ENCODE measurements around the gene ANK3. TPM values are rescaled to one million over a fixed set of nuclear protein-coding genes. Genes with fewer than 3 reads are reported as not detected.

ANK3 gene
- total and polyA plus RNA-seq, 3 donors from 2014 or later = 23.5 to 39.9 (median 38.6) TPM

DNA sequence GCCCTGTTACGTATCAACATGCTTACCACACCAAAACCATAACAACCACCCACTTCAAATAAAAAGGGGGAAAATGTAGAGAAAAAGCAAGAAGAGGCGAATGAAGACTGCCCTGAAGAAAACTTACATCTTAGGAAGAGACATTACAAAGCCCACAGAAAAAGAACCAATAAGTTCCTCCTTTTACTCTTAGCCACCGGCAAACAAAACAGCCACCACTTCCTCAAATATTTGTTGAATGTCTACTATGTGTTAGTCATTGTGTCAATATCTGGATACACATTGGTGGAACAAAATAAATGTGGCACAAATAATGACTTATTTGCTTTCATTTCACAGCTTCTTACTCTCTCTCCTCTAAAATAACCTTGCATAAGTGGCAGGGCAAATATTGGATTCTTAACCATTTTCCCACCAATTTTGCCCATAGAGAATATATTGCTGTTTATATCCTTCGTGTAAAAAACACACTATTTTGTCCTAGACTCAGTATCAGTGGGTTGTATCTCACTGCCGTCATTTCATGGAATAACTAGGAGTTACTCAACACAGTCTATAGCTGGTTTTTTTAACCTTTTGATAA is 106.8 kb downstream of the ANK3 start:
- H3K4me3 ChIP-seq = no peak overlapping the region
- no peaks in the 10 kb centered on the region for H3K9me3 ChIP-seq
- WGBS, 2 donors = 88 to 89% methylated on average over 5 of the region's 5 CpGs
- no peak for DNase-seq
- intact Hi-C loops (cut with DNase I; ENCODE audit: low total_unique reads) = no loop called here
- no peak overlapping the region for H3K27ac ChIP-seq
- TF ChIP-seq POLR2A (IDR thresholded peaks at IDR 0.05) (no peak), CTCF (IDR thresholded peaks at IDR 0.05) (no peak)
- H3K27me3 ChIP-seq = no peaks in the 10 kb centered on the region
- no peaks in the 10 kb centered on the region for H3K36me3 ChIP-seq (ENCODE audit: low read depth, missing control alignments)
- H3K4me1 ChIP-seq = no peaks in the 10 kb centered on the region

- TF ChIP-seq POLR2A (IDR thresholded peaks at IDR 0.05) = no peak
- TF ChIP-seq CTCF (IDR thresholded peaks at IDR 0.05) = no peak
- Histone ChIP-seq H3K27me3 (no peaks in the 10 kb centered on the region), H3K4me3 (no peak overlapping the region), H3K9me3 (no peaks in the 10 kb centered on the region), H3K27ac (no peak overlapping the region), H3K4me1 (no peaks in the 10 kb centered on the region), H3K36me3 (ENCODE audit: low read depth, missing control alignments) (no peaks in the 10 kb centered on the region)
- intact Hi-C loops (cut with DNase I; ENCODE audit: low total_unique reads) = no loop called here
- no peak for DNase-seq
- WGBS, 2 donors = 85 to 88% methylated on average over 6 of the region's 6 CpGs
These were observed 107.8 kb downstream of the ANK3 start for GRCh38 chr10:60281792-60282353.

DNA sequence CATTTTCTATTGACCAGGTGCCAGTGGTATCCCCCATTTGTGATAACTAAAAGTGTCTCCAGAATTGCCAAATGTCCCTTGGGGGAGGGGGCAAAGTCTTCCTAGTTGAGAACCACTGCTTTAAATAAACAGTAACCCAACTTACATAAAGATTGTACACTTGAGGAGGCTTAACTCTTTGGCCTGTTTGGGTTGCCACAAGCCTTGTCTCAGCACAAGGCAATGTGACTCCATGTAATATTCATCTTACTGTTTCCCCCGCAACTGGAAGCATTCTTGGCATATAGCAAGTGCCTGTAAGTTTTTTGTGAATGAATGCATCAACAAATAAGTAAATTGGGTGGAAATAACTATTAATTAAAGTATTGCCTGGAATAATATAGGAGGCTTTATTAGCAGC is 108.3 kb downstream of the ANK3 start:
- intact Hi-C loops (cut with DNase I; ENCODE audit: low total_unique reads) = no loop called here
- no peaks in the 10 kb centered on the region for H3K9me3 ChIP-seq
- no peak for DNase-seq
- TF ChIP-seq POLR2A (IDR thresholded peaks at IDR 0.05) = no peak
- no peak for TF ChIP-seq CTCF (IDR thresholded peaks at IDR 0.05)
- H3K4me3 ChIP-seq = no peak overlapping the region
- no peaks in the 10 kb centered on the region for H3K4me1 ChIP-seq
- 89 to 100% methylated on average over 1 of the region's 1 CpG for WGBS, 2 donors
- no peak overlapping the region for H3K27ac ChIP-seq
- no peaks in the 10 kb centered on the region for H3K27me3 ChIP-seq
- no peaks in the 10 kb centered on the region for H3K36me3 ChIP-seq (ENCODE audit: low read depth, missing control alignments)

DNA sequence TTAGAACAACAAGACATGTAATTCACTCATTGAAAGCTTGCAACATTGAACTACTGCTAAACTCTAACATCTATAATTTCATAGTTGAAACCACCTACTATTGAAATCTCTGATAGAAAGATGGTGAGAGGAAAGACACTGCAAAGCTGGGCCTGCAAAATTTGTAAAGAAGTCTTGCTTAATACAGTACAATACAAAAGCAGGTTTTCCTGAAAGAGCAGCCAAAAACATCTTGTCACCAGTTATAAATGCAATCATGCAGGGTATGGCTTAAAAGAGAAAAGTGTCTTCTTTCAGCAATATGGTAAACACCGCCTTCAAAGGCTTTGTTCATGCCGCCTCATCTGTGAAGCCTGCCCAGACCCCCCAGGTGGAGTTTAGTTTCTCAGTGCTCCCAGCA is 109.2 kb downstream of the ANK3 start:
- 95 to 99% methylated on average over 2 of the region's 2 CpGs for WGBS, 2 donors
- intact Hi-C loops (cut with DNase I; ENCODE audit: low total_unique reads) = no loop called here
- Histone ChIP-seq H3K27ac (no peak overlapping the region), H3K4me1 (no peaks in the 10 kb centered on the region), H3K36me3 (ENCODE audit: low read depth, missing control alignments) (no peaks in the 10 kb centered on the region), H3K27me3 (no peaks in the 10 kb centered on the region), H3K9me3 (no peaks in the 10 kb centered on the region), H3K4me3 (no peak overlapping the region)
- TF ChIP-seq POLR2A (IDR thresholded peaks at IDR 0.05) (no peak), CTCF (IDR thresholded peaks at IDR 0.05) (no peak)
- no peak for DNase-seq

DNA sequence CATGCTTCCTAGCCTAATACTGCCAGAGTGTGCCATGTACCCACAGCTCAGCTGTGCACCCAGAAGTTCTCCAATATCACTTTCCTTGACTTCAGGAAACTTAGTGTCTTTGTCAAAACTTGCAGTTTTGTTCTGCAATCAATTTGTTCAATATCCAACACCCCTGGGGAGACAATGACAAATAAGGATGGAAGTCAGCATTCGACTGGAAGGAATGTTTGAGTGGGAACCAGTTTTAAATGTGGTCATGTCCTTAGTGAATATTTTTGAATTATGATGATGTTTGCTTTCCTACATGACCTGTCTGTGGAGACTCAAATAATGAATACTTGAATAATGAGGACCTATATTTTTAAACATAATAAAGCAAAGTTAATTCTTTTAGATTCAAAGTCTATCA is 112.0 kb downstream of the ANK3 start:
- Histone ChIP-seq H3K9me3 (no peaks in the 10 kb centered on the region), H3K4me1 (no peaks in the 10 kb centered on the region), H3K27me3 (no peaks in the 10 kb centered on the region), H3K27ac (no peak overlapping the region), H3K36me3 (ENCODE audit: low read depth, missing control alignments) (no peaks in the 10 kb centered on the region), H3K4me3 (no peak overlapping the region)
- no peak for DNase-seq
- WGBS, 2 donors = 84 to 91% methylated on average over 1 of the region's 1 CpG
- intact Hi-C loops (cut with DNase I; ENCODE audit: low total_unique reads) = no loop called here
- no peak for TF ChIP-seq CTCF (IDR thresholded peaks at IDR 0.05)
- no peak for TF ChIP-seq POLR2A (IDR thresholded peaks at IDR 0.05)

Measured in testis (tissue), 3 donors.